ENCODE measurements around the gene DOCK3.
"Not testable (repeated sequence)": the region's sequence is repeated elsewhere in the genome, so short reads cannot be mapped to it uniquely, and the experiment has no call there.

Gene DOCK3

GRCh38 chr3:51385621-51386091 is 710.9 kb downstream of the DOCK3 start:
- Histone ChIP-seq H3K79me2 (ENCODE audit: low read length) (peaks cover 55% of the 10 kb centered on the region), H3K9me2 (replicated peaks; ENCODE audit: insufficient read depth, low read length) (no peaks in the 10 kb centered on the region), H3K4me3 (ENCODE audit: low read length) (peak overlapping the region; percentile 96), H3K27me3 (replicated peaks; ENCODE audit: insufficient read depth, low read length) (no peaks in the 10 kb centered on the region), H3F3A (ENCODE audit: insufficient read depth, low read length) (peaks cover 41% of the 10 kb centered on the region), H3K36me3 (replicated peaks; ENCODE audit: insufficient read depth, low read length) (no peaks in the 10 kb centered on the region), H3K4me1 (ENCODE audit: low read length) (peaks cover 44% of the 10 kb centered on the region), H3K9me3 (replicated peaks; ENCODE audit: insufficient read depth, low read length) (no peaks in the 10 kb centered on the region), H4K20me1 (ENCODE audit: insufficient read depth, low read length) (no peaks in the 10 kb centered on the region), H3K9ac (ENCODE audit: low read length) (peak overlapping the region; percentile 82), H3K27ac (ENCODE audit: low read length) (peak overlapping the region; percentile 23; the same call in 1 of the 2 replicates), H3K4me2 (ENCODE audit: low read depth, low read length) (peak overlapping the region; percentile 92), H2AFZ (ENCODE audit: low read length) (peak overlapping the region; percentile 41; the same call in 1 of the 2 replicates)
- DNase-seq = no peak
- TF ChIP-seq CTCF (IDR thresholded peaks at IDR 0.05; ENCODE audit: low read length) = no peak
- no peak for TF ChIP-seq EZH2phosphoT487 (IDR thresholded peaks at IDR 0.05; ENCODE audit: low read length)
- no peak for TF ChIP-seq EZH2 (optimal IDR thresholded peaks at IDR 0.05; ENCODE audit: low read depth, low read length)

- DNase-seq = peak; percentile 26
- H3K27ac ChIP-seq (ENCODE audit: low read length) = peak overlapping the region; percentile 23; the same call in 1 of the 2 replicates
- H3F3A ChIP-seq (ENCODE audit: insufficient read depth, low read length) = peaks cover 43% of the 10 kb centered on the region
- H3K27me3 ChIP-seq (replicated peaks; ENCODE audit: insufficient read depth, low read length) = no peaks in the 10 kb centered on the region
- H3K4me1 ChIP-seq (ENCODE audit: low read length) = peaks cover 44% of the 10 kb centered on the region
- H3K9me2 ChIP-seq (replicated peaks; ENCODE audit: insufficient read depth, low read length) = no peaks in the 10 kb centered on the region
- H3K9ac ChIP-seq (ENCODE audit: low read length) = peak overlapping the region; percentile 82
- H3K9me3 ChIP-seq (replicated peaks; ENCODE audit: insufficient read depth, low read length) = no peaks in the 10 kb centered on the region
- peaks cover 55% of the 10 kb centered on the region for H3K79me2 ChIP-seq (ENCODE audit: low read length)
- H3K4me2 ChIP-seq (ENCODE audit: low read depth, low read length) = peak overlapping the region; percentile 92
- no peaks in the 10 kb centered on the region for H4K20me1 ChIP-seq (ENCODE audit: insufficient read depth, low read length)
- no peak overlapping the region for H2AFZ ChIP-seq (ENCODE audit: low read length)
- H3K36me3 ChIP-seq (replicated peaks; ENCODE audit: insufficient read depth, low read length) = no peaks in the 10 kb centered on the region
- no peak for TF ChIP-seq EZH2 (optimal IDR thresholded peaks at IDR 0.05; ENCODE audit: low read depth, low read length)
- peak; percentile 28; the same call in 1 of the 2 replicates for TF ChIP-seq CTCF (IDR thresholded peaks at IDR 0.05; ENCODE audit: low read length)
- H3K4me3 ChIP-seq (ENCODE audit: low read length) = peak overlapping the region; percentile 96
Measured at GRCh38 chr3:51386159-51386851, 711.6 kb downstream of the DOCK3 start.

- Histone ChIP-seq H3K9me2 (replicated peaks; ENCODE audit: insufficient read depth, low read length) (no peaks in the 10 kb centered on the region), H3K9me3 (replicated peaks; ENCODE audit: insufficient read depth, low read length) (no peaks in the 10 kb centered on the region), H3K27me3 (replicated peaks; ENCODE audit: insufficient read depth, low read length) (no peaks in the 10 kb centered on the region), H3K4me3 (ENCODE audit: low read length) (peak overlapping the region; percentile 96), H3K9ac (ENCODE audit: low read length) (no peak overlapping the region), H3K79me2 (ENCODE audit: low read length) (peaks cover 59% of the 10 kb centered on the region), H3K4me1 (ENCODE audit: low read length) (peaks cover 44% of the 10 kb centered on the region), H3K27ac (ENCODE audit: low read length) (no peak overlapping the region), H2AFZ (ENCODE audit: low read length) (no peak overlapping the region), H4K20me1 (ENCODE audit: insufficient read depth, low read length) (no peaks in the 10 kb centered on the region), H3K36me3 (replicated peaks; ENCODE audit: insufficient read depth, low read length) (no peaks in the 10 kb centered on the region), H3F3A (ENCODE audit: insufficient read depth, low read length) (peaks cover 43% of the 10 kb centered on the region), H3K4me2 (ENCODE audit: low read depth, low read length) (peak overlapping the region; percentile 92)
- no peak for DNase-seq
- TF ChIP-seq EZH2phosphoT487 (IDR thresholded peaks at IDR 0.05; ENCODE audit: low read length) (no peak), CTCF (IDR thresholded peaks at IDR 0.05; ENCODE audit: low read length) (no peak), EZH2 (optimal IDR thresholded peaks at IDR 0.05; ENCODE audit: low read depth, low read length) (no peak)
Measured at GRCh38 chr3:51386852-51387229, 712.1 kb downstream of the DOCK3 start.

- not testable (repeated sequence) for H3K9me3 ChIP-seq (replicated peaks; ENCODE audit: insufficient read depth, low read length); H3K27me3 ChIP-seq (replicated peaks; ENCODE audit: insufficient read depth, low read length); DNase-seq; H3K4me3 ChIP-seq (ENCODE audit: low read length); H3K4me2 ChIP-seq (ENCODE audit: low read depth, low read length); H2AFZ ChIP-seq (ENCODE audit: low read length); H3K36me3 ChIP-seq (replicated peaks; ENCODE audit: insufficient read depth, low read length); H4K20me1 ChIP-seq (ENCODE audit: insufficient read depth, low read length); H3K27ac ChIP-seq (ENCODE audit: low read length); H3K9me2 ChIP-seq (replicated peaks; ENCODE audit: insufficient read depth, low read length)
- H3K79me2 ChIP-seq (ENCODE audit: low read length) = peaks cover 63% of the 10 kb centered on the region
- peaks cover 46% of the 10 kb centered on the region for H3K4me1 ChIP-seq (ENCODE audit: low read length)
- H3F3A ChIP-seq (ENCODE audit: insufficient read depth, low read length) = peaks cover 43% of the 10 kb centered on the region
- H3K9ac ChIP-seq (ENCODE audit: low read length) = 0 out of 2 replicates have a peak overlapping the region, but pooled peaks have one; percentile 2
Measured at GRCh38 chr3:51387281-51387680, 712.6 kb downstream of the DOCK3 start.
